Naive thymus-derived CD4-positive, alpha-beta T cell (primary cell): ENCODE results near the gene SUFU. TPM values are rescaled to one million over a fixed set of nuclear protein-coding genes. Genes with fewer than 3 reads are reported as not detected.

Source experiments
- ATAC-seq: fragments of 150-1000 bp; cut with Tn5 transposase; 2 replicates; pipeline ENCODE4 v1.10.0; 2021; ENCODE audit warnings: mild to moderate bottlenecking, moderate library complexity
- CTCF ChIA-PET: fragments of 350-600 bp; sonication (Branson Sonifier 250); formaldehyde crosslinking; loops from one replicate; lab custom pipeline; 2021; ENCODE audit warnings: antibody characterized with exemption; lab: Charles Lee
- POLR2A ChIA-PET: fragments of 350-600 bp; sonication (Branson Sonifier 250); formaldehyde crosslinking; loops from one replicate; lab custom pipeline; 2021; ENCODE audit warnings: antibody characterized with exemption, inconsistent platforms; lab: Charles Lee
- DNase-seq, 9 donors: peaks; one replicate each; pipeline versions ENCODE4 v3.0.0 to v3.0.0-alpha.2; 2020 to 2022; ENCODE audit warnings: mixed read lengths in 1 of 9
- H3K27ac ChIP-seq: one replicate; pipeline ENCODE4 v1.7.0; 2013; ENCODE audit warnings: mild to moderate bottlenecking, low read depth, low read length, moderate library complexity
- H3K27me3 ChIP-seq, 2 donors: one replicate each; pipeline ENCODE4 v1.7.0; 2013; ENCODE audit warnings: low read length in 2 of 2, mild to moderate bottlenecking in 2 of 2, moderate library complexity in 2 of 2; ENCODE audit not compliant: control insufficient read depth in 2 of 2, insufficient read depth in 2 of 2
- H3K36me3 ChIP-seq, 3 experiments: 1 replicate in 2 of 3; 2 replicates in 1 of 3; pipeline ENCODE4 v1.7.0; 2013; ENCODE audit warnings: low read length in 3 of 3, mild to moderate bottlenecking in 3 of 3, moderate library complexity in 1 of 3; ENCODE audit not compliant: insufficient read depth in 3 of 3, control insufficient read depth in 2 of 3
- H3K4me1 ChIP-seq, 2 donors: one replicate each; pipeline ENCODE4 v1.7.0; 2013; ENCODE audit warnings: low read length in 2 of 2, mild to moderate bottlenecking in 2 of 2, moderate library complexity in 1 of 2; ENCODE audit not compliant: control insufficient read depth in 2 of 2, insufficient read depth in 2 of 2
- H3K4me3 ChIP-seq: 2 replicates; pipeline ENCODE4 v1.7.0; 2013; ENCODE audit warnings: mild to moderate bottlenecking, low read length
- H3K9me3 ChIP-seq, 3 experiments: 1 replicate in 2 of 3; 2 replicates in 1 of 3; pipeline ENCODE4 v1.7.0; 2013; ENCODE audit warnings: low read length in 3 of 3; ENCODE audit not compliant: control insufficient read depth in 2 of 3
- H3K27ac Mint-ChIP-seq, 9 donors: one replicate each; pipeline ENCODE4 v1.8.0; 2020 to 2022; ENCODE audit warnings: mixed read lengths in 9 of 9, mild to moderate bottlenecking in 8 of 9, moderate library complexity in 5 of 9, inconsistent platforms in 2 of 9
- H3K27me3 Mint-ChIP-seq, 5 donors: one replicate each; pipeline ENCODE4 v1.8.0; 2021 to 2022; ENCODE audit warnings: mixed read lengths in 5 of 5, mild to moderate bottlenecking in 1 of 5
- H3K36me3 Mint-ChIP-seq, 5 donors: one replicate each; pipeline ENCODE4 v1.8.0; 2020 to 2022; ENCODE audit warnings: mixed read lengths in 5 of 5, mild to moderate bottlenecking in 3 of 5, inconsistent platforms in 1 of 5
- H3K4me1 Mint-ChIP-seq, 7 donors: one replicate each; pipeline ENCODE4 v1.8.0; 2020 to 2022; ENCODE audit warnings: mixed read lengths in 7 of 7, mild to moderate bottlenecking in 3 of 7, inconsistent platforms in 1 of 7
- H3K4me3 Mint-ChIP-seq, 10 donors: one replicate each; pipeline ENCODE4 v1.8.0; 2020 to 2022; ENCODE audit warnings: mild to moderate bottlenecking in 10 of 10, mixed read lengths in 10 of 10, moderate library complexity in 6 of 10, inconsistent platforms in 2 of 10
- H3K9me3 Mint-ChIP-seq, 11 donors: one replicate each; pipeline ENCODE4 v1.8.0; 2020 to 2022; ENCODE audit warnings: mixed read lengths in 11 of 11, mild to moderate bottlenecking in 4 of 11, inconsistent platforms in 1 of 11, moderate library complexity in 1 of 11
- intact Hi-C, 2 donors: fragments of 100-400 bp; cut with micrococcal nuclease; formaldehyde crosslinking; loops; one replicate each; pipeline ENCODE4 v1.15.1; 2023
- polyA plus RNA-seq, 2 donors: library from polyadenylated mRNA; unstranded; fragments of 300-500 nt; fragmentation: Illumina TruSeq; gene quantifications; one replicate each; pipeline ENCODE4 v1.2.3, GENCODE V29; 2021
- total RNA-seq, 6 experiments: library from RNA in 5 of 6; stranded (reverse) in 5 of 6; gene quantifications; 1 replicate in 5 of 6; 2 replicates in 1 of 6; pipeline ENCODE4 v1.2.3 and lab custom pipeline; 2021 to 2026

SUFU gene
- total and polyA plus RNA-seq, 7 experiments from 2014 or later = 2.9 to 17.5 (median 14.4) TPM

DNA sequence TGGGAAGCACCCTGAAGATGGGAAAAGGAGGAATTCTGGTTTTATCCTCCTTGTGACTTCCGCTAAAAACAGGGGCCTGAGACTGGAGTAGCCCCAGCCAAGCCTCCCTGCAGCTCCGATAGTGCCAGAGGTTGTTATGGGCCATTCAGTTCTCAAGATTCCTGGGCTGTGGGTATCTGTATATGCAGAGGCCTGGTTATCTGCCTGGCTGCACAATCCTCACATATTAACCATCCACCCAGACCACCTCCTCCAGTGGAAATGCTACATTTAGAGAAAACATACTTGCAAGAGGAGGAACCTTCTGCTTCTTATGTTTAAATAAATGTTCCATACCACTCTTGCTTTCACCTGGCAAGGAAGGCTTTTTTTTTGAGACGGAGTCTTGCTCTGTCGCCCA is 175.8 kb downstream of the SUFU start:
- Histone ChIP-seq H3K9me3 (no peaks in the 10 kb centered on the region), H3K4me3 (no peak overlapping the region), H3K27ac (no peak overlapping the region), H3K36me3 (no peaks in the 10 kb centered on the region), H3K27me3 (no peaks in the 10 kb centered on the region), H3K4me1 (peaks cover 7 to 41% of the 10 kb centered on the region in 2 donors)
- DNase-seq (no peak), ATAC-seq (no peak)
- H3K9me3 Mint-ChIP-seq = no peaks in the 10 kb centered on the region
- peaks cover 0 to 14% (median 4%) of the 10 kb centered on the region in 5 donors for H3K36me3 Mint-ChIP-seq
- no peaks in the 10 kb centered on the region for H3K27me3 Mint-ChIP-seq
- H3K4me1 Mint-ChIP-seq = peaks cover 22 to 59% (median 45%) of the 10 kb centered on the region in 7 donors
- POLR2A ChIA-PET = interaction anchor here (1.2 kb wide), 1 partner anchor 33 kb away, joined by 3 read pairs; no protein-coding TSS in a partner anchor
- CTCF ChIA-PET = interaction anchor here (0.9 to 1.3 kb wide), 2 partner anchors 32 to 34 kb away, joined by 3 to 5 read pairs; no protein-coding TSS in a partner anchor
- intact Hi-C loops = no loop called here
- H3K27ac Mint-ChIP-seq = no peak overlapping the region
- H3K4me3 Mint-ChIP-seq = no peak overlapping the region

DNA sequence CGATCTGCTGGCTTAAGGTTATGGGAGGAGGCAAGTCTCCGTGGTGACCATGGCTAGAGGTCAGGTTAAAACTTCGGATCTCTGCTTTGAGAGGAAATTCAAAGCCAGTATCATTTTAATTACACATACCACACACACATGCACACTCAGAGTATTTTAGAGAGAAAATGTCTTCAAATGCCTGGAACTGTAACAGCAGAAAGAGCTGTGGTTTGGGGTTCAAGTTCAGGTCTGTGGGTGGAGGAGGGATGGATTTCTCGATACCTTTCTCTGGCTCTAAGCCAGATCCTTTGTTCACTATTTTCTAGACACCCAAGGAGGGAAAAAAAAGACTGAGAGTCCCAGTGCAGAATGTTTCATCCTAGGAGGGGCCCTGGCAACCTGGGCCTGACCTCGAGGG is 177.9 kb downstream of the SUFU start:
- Histone ChIP-seq H3K27me3 (no peaks in the 10 kb centered on the region), H3K27ac (no peak overlapping the region), H3K4me3 (no peak overlapping the region), H3K4me1 (peaks cover 0 to 21% of the 10 kb centered on the region in 2 donors), H3K36me3 (peaks cover 0 to 7% (median 0%) of the 10 kb centered on the region in 3 experiments), H3K9me3 (no peaks in the 10 kb centered on the region)
- H3K27me3 Mint-ChIP-seq = no peaks in the 10 kb centered on the region
- H3K27ac Mint-ChIP-seq = peak overlapping the region in 4 of 9 donors; percentile 51 to 81 (median 56)
- DNase-seq (no peak), ATAC-seq (no peak)
- H3K9me3 Mint-ChIP-seq = no peaks in the 10 kb centered on the region
- ChIA-PET POLR2A (interaction anchor here (1.2 to 1.9 kb wide), 2 partner anchors 32 to 36 kb away, joined by 4 read pairs; partner anchors contain the start of gene ARL3), CTCF (no interaction called here)
- peaks cover 0 to 18% (median 5%) of the 10 kb centered on the region in 5 donors for H3K36me3 Mint-ChIP-seq
- H3K4me3 Mint-ChIP-seq = no peak overlapping the region
- intact Hi-C loops = no loop called here
- H3K4me1 Mint-ChIP-seq = peaks cover 10 to 38% (median 24%) of the 10 kb centered on the region in 7 donors

DNA sequence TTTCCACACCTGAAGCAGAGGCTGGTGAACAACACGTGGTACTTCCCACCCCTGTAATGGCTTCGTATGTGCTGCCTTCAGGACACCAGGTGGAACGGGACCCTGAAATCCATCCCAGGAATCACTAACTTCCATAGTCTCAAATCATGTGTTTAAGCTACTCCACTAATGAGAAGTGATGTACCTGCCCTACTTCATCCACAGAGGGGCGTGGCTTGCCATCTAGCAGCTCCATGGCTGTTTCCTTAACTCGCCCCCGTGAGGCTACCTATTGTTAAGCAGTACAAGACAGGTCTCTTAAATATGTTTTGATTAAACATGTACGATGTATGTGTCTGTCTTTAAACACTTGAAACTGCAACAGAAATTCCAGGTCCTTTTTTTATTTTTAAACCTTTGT is 178.6 kb downstream of the SUFU start:
- intact Hi-C loops = no loop called here
- H3K27me3 Mint-ChIP-seq = no peaks in the 10 kb centered on the region
- H3K9me3 ChIP-seq = no peaks in the 10 kb centered on the region
- DNase-seq = peak in 6 of 9 donors; percentile 22 to 43 (median 30)
- H3K27me3 ChIP-seq = no peaks in the 10 kb centered on the region
- H3K27ac Mint-ChIP-seq = peak overlapping the region in 4 of 9 donors; percentile 9 to 81 (median 44)
- no peak overlapping the region for H3K27ac ChIP-seq
- no peaks in the 10 kb centered on the region for H3K9me3 Mint-ChIP-seq
- H3K36me3 ChIP-seq = peaks cover 0 to 7% (median 0%) of the 10 kb centered on the region in 3 experiments
- CTCF ChIA-PET = no interaction called here
- no peak overlapping the region for H3K4me3 ChIP-seq
- H3K36me3 Mint-ChIP-seq = peaks cover 0 to 18% (median 5%) of the 10 kb centered on the region in 5 donors
- H3K4me1 Mint-ChIP-seq = peaks cover 8 to 31% (median 22%) of the 10 kb centered on the region in 7 donors
- peaks cover 0 to 17% of the 10 kb centered on the region in 2 donors for H3K4me1 ChIP-seq
- POLR2A ChIA-PET = interaction anchor here (1.0 to 2.2 kb wide), 3 partner anchors 9 to 36 kb away, joined by 3 to 8 read pairs (median 4); partner anchors contain the start of gene ARL3
- H3K4me3 Mint-ChIP-seq = peak overlapping the region in 1 of 10 donors; percentile 56
- ATAC-seq = peak; percentile 47

GRCh38 chr10:102682981-102683380 is 179.2 kb downstream of the SUFU start:
- CTCF ChIA-PET = no interaction called here
- Mint-ChIP-seq H3K9me3 (no peaks in the 10 kb centered on the region), H3K4me1 (peaks cover 8 to 26% (median 19%) of the 10 kb centered on the region in 7 donors), H3K4me3 (no peak overlapping the region), H3K27me3 (no peaks in the 10 kb centered on the region), H3K36me3 (peaks cover 0 to 18% (median 9%) of the 10 kb centered on the region in 5 donors), H3K27ac (peak overlapping the region in 2 of 9 donors; percentile 12 to 32)
- peaks cover 0 to 7% (median 0%) of the 10 kb centered on the region in 3 experiments for H3K36me3 ChIP-seq
- H3K4me1 ChIP-seq = peaks cover 0 to 17% of the 10 kb centered on the region in 2 donors
- no peak overlapping the region for H3K27ac ChIP-seq
- intact Hi-C loops = no loop called here
- ATAC-seq (no peak), DNase-seq (no peak)
- no peaks in the 10 kb centered on the region for H3K27me3 ChIP-seq
- no peak overlapping the region for H3K4me3 ChIP-seq
- POLR2A ChIA-PET = interaction anchor here (1.0 to 2.2 kb wide), 3 partner anchors 9 to 37 kb away, joined by 3 to 8 read pairs (median 4); partner anchors contain the start of gene ARL3
- no peaks in the 10 kb centered on the region for H3K9me3 ChIP-seq

Other genes starting within 250 kb of the SUFU start
- gene NFKB2, start 108.3 kb upstream of the SUFU start, total RNA-seq = 100 to 1,000 TPM; 146 to 271 (median 222) TPM
- gene NFKB2, start 108.3 kb upstream of the SUFU start, polyA plus RNA-seq = 10 to 100 TPM in 1 of 2 donors, 1 to 10 TPM in 1; 8.7 to 13.1 TPM
- 10 to 100 TPM in 3 of 5 experiments, 1 to 10 TPM in 2; 3.5 to 16.9 (median 11.2) TPM for gene PSD, start 85.2 kb upstream of the SUFU start, total RNA-seq
- 1 to 10 TPM; 3.9 to 4.5 TPM for gene PSD, start 85.2 kb upstream of the SUFU start, polyA plus RNA-seq
- 10 to 100 TPM; 10.8 to 21.0 (median 14.1) TPM for gene FBXL15, start 83.1 kb upstream of the SUFU start, total RNA-seq
- 10 to 100 TPM; 26.7 to 40.4 TPM for gene FBXL15, start 83.1 kb upstream of the SUFU start, polyA plus RNA-seq
- 10 to 100 TPM; 27.0 to 69.0 (median 31.9) TPM for gene CUEDC2, start 71.4 kb upstream of the SUFU start, total RNA-seq
- gene CUEDC2, start 71.4 kb upstream of the SUFU start, polyA plus RNA-seq = 10 to 100 TPM; 60.1 to 67.2 TPM
- gene C10orf95, start 52.4 kb upstream of the SUFU start, total RNA-seq = under 1 TPM in 4 of 5 experiments, not detected in 1; 0.19 to 0.78 (median 0.51) TPM
- under 1 TPM; 0.32 to 0.41 TPM for gene C10orf95, start 52.4 kb upstream of the SUFU start, polyA plus RNA-seq
- 10 to 100 TPM; 47.5 to 69.4 (median 58.9) TPM for gene ACTR1A, start 1.3 kb upstream of the SUFU start, total RNA-seq
- gene ACTR1A, start 1.3 kb upstream of the SUFU start, polyA plus RNA-seq = 10 to 100 TPM; 49.8 to 66.0 TPM
- gene TRIM8, start 140.5 kb downstream of the SUFU start, total RNA-seq = 10 to 100 TPM; 55.2 to 88.7 (median 59.1) TPM
- 10 to 100 TPM; 23.9 to 50.5 TPM for gene TRIM8, start 140.5 kb downstream of the SUFU start, polyA plus RNA-seq
- gene ARL3, start 210.4 kb downstream of the SUFU start, total RNA-seq = 1 to 10 TPM; 1.3 to 5.1 (median 2.9) TPM
- 1 to 10 TPM; 2.2 to 3.4 TPM for gene ARL3, start 210.4 kb downstream of the SUFU start, polyA plus RNA-seq
- 10 to 100 TPM; 11.6 to 32.1 (median 26.8) TPM for gene SFXN2, start 210.7 kb downstream of the SUFU start, total RNA-seq
- gene SFXN2, start 210.7 kb downstream of the SUFU start, polyA plus RNA-seq = 10 to 100 TPM; 11.4 to 17.5 TPM
- gene WBP1L, start 240.0 kb downstream of the SUFU start, total RNA-seq = 10 to 100 TPM; 20.5 to 37.9 (median 34.1) TPM
- 10 to 100 TPM; 19.4 to 30.3 TPM for gene WBP1L, start 240.0 kb downstream of the SUFU start, polyA plus RNA-seq